ENCODE results near the gene TBC1D22A.

The TBC1D22A gene

DNA sequence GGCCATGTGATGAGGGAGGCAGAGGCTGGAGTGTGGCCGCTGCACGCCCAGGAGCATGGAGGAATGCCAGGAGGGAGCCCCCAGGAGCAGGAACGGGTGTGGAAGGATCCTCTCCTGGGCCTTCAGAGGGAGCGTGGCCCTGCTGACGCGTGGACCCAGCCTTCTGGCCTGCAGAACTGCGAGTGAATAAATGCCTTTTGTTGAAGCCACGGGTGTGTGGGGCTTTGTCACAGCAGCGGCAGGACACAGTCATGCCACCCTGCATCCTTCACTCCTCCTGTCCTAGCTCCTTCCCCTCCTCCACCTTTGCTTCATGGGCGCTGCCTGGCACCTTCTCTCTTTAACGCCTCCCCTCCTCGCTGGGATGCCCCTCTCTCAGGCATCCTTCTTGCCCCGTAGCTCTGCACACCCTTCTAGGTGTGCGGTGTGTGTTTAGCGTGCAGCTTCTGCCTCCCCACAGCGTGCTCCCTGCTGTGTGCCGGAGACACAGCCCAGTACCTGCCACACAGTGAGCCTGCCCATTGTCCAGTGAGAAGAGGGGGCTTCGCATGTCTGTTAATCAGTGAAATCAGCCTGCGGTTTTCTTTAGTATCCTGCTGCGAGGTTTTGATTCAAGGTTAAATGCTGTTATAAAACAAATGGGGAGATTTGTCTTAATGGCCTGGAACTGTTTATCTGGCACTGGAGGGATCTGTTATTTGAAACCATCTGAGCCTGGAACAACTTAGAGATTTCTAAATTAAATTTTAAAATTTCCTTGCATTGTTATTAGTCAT lies 459.6 kb downstream of the TBC1D22A start:
- DNase-seq (ENCODE audit: low spot score), result no peak
